Heart right ventricle (tissue), 16 donors: Measurements from ENCODE around the gene FBXO11. TPM values are rescaled to one million over a fixed set of nuclear protein-coding genes. Genes with fewer than 3 reads are reported as not detected.
"Not testable (repeated sequence)": the region's sequence is repeated elsewhere in the genome, so short reads cannot be mapped to it uniquely, and the experiment has no call there.

Experiments used
- ATAC-seq, 8 donors: fragments of 200-7000 bp; cut with Tn5 transposase; one replicate each; pipeline ENCODE4 v1.9.1; 2020; ENCODE audit warnings: mild to moderate bottlenecking in 8 of 8, moderate library complexity in 8 of 8, moderate number of reproducible peaks in 1 of 8
- DNase-seq, 2 donors: peaks; one replicate each; pipeline ENCODE4 v3.0.0-alpha.2; 2020
- H3K27ac ChIP-seq, 10 donors: fragments of 200-600 bp; sonication (generic) in 2 of 10; one replicate each; pipeline versions ENCODE4 v1.5.0 to v1.8.0; 2020 to 2022; ENCODE audit warnings: mild to moderate bottlenecking in 3 of 10
- H3K27me3 ChIP-seq, 7 donors: fragments of 200-600 bp; one replicate each; pipeline ENCODE4 v1.8.0; 2021 to 2022; ENCODE audit warnings: mild to moderate bottlenecking in 2 of 7
- H3K36me3 ChIP-seq, 9 donors: fragments of 200-600 bp; sonication (generic) in 1 of 9; one replicate each; pipeline versions ENCODE4 v1.5.0 to v1.8.0; 2020 to 2022; ENCODE audit warnings: mild to moderate bottlenecking in 2 of 9
- H3K4me1 ChIP-seq, 9 donors: fragments of 200-600 bp; sonication (generic) in 1 of 9; one replicate each; pipeline versions ENCODE4 v1.5.0 to v1.8.0; 2020 to 2022; ENCODE audit warnings: mild to moderate bottlenecking in 4 of 9
- H3K4me3 ChIP-seq, 10 donors: fragments of 200-600 bp; sonication (generic) in 2 of 10; one replicate each; pipeline versions ENCODE4 v1.5.0 to v1.8.0; 2020 to 2022; ENCODE audit warnings: mild to moderate bottlenecking in 7 of 10, moderate library complexity in 2 of 10
- H3K9me3 ChIP-seq, 11 donors: fragments of 200-600 bp in 10 of 11; sonication (generic) in 2 of 11; one replicate each; pipeline versions ENCODE4 v1.5.0 to v1.8.0; 2013 to 2022; ENCODE audit warnings: mild to moderate bottlenecking in 2 of 11, control low read depth in 1 of 11, moderate library complexity in 1 of 11
- CTCF ChIP-seq, 9 donors: fragments of 200-600 bp; sonication (generic) in 2 of 9; IDR thresholded peaks; one replicate each; pipeline versions ENCODE4 v1.5.0 to v1.8.0; 2021 to 2022; ENCODE audit warnings: antibody characterized with exemption in 9 of 9, mild to moderate bottlenecking in 5 of 9, moderate library complexity in 1 of 9
- WGBS, 2 donors: extraction: QIAGEN DNeasy Blood & Tissue Kit; methylation state at CpG; one replicate each; pipeline ENCODE4 v1.1.7; 2013; ENCODE audit warnings: inconsistent platforms in 1 of 2; 5-methylcytosine and 5-hydroxymethylcytosine counted together
- intact Hi-C, 10 donors: fragments of 100-400 bp; cut with DNase I; formaldehyde crosslinking; loops; one replicate each; pipeline versions ENCODE4 v1.11.1 to v1.14.2; 2022
- polyA plus RNA-seq, 2 donors: library from polyadenylated mRNA; stranded (reverse); fragments of 200-250 nt; gene quantifications; one replicate each; pipeline ENCODE4 v1.2.3, GENCODE V29; 2013
- total RNA-seq, 10 donors: library from RNA; stranded (reverse); fragmentation: NEBNext Ultra II Directional in 3 of 10; extraction: Animal tissue kit (Norgen Biotek cat#: 25700) in 3 of 10; gene quantifications; one replicate each; pipeline versions ENCODE4 v1.2.1 to v1.2.4, GENCODE V29; 2021 to 2023
- donor health status: Arrhythmogenic right ventricular cardiomyopathy.
- donor health status: ischemic (EF 13 %, LVEDD 7.1; RV severe dilation, severe dysfunction).
- donor health status: healthy with polysubstance abuse.
- donor health status: DM: no; HTN: yes; CAD: no.
- donor health status: DM: no; HTN: no; CAD: no.
- donor health status: ischemic (EF 25% LVEDD 6.9; RV normal size, moderate dysfunction).
- donor health status: ischemic (EF 25% LVEDD 5.7; RV mildly dilated, moderate dysfunction).
- donor health status: healthy.
- donor health status: DM: yes; HTN: yes; CAD: no.
- donor health status: Ischemic cardiomyopathy.
- donor health status: ischemic (EF 35%, LVEDD 5.7; RV mildly dilated, moderate dysfunction).
- donor health status: nonischemic (EF 11% LVEDD 7.7; RV severe dilation, severe dysfunction).
- donor health status: DM: yes; HTN: yes; CAD: no.
- donor health status: PGD.
- donor health status: ischemic (EF 29% LVEDD 5.4; RV normal size, mild dysfunction).
- donor health status: nonischemic (EF 23%, LVEDD 6.1; RV moderate dilation, normal function).

The FBXO11 gene
- total and polyA plus RNA-seq, 12 donors = 15.7 to 48.2 (median 36.9) TPM

- Histone ChIP-seq H3K4me1 (no peaks in the 10 kb centered on the region), H3K4me3 (no peak overlapping the region), H3K27me3 (no peaks in the 10 kb centered on the region), H3K36me3 (no peaks in the 10 kb centered on the region), H3K27ac (peak overlapping the region in 1 of 10 donors; percentile 39), H3K9me3 (no peaks in the 10 kb centered on the region)
- no peak for DNase-seq
- no peak for ATAC-seq
- no peak for TF ChIP-seq CTCF (IDR thresholded peaks at IDR 0.05)
- 81 to 86% methylated on average over 3 of the region's 3 CpGs for WGBS, 2 donors
- intact Hi-C loops = no loop called here
Measured at GRCh38 chr2:47918043-47918442, 11.7 kb upstream of the FBXO11 start.

- Histone ChIP-seq H3K27ac (peak overlapping the region in 1 of 10 donors; percentile 39), H3K27me3 (no peaks in the 10 kb centered on the region), H3K4me1 (no peaks in the 10 kb centered on the region), H3K4me3 (no peak overlapping the region), H3K36me3 (no peaks in the 10 kb centered on the region), H3K9me3 (no peaks in the 10 kb centered on the region)
- intact Hi-C loops = no loop called here
- DNase-seq (no peak), ATAC-seq (no peak)
- WGBS, 2 donors = 91 to 93% methylated on average over 3 of the region's 3 CpGs
- TF ChIP-seq CTCF (IDR thresholded peaks at IDR 0.05) = no peak
Measured at GRCh38 chr2:47917276-47917961, 11.1 kb upstream of the FBXO11 start.

GRCh38 chr2:47916412-47916811 is 10.1 kb upstream of the FBXO11 start:
- DNase-seq (no peak), ATAC-seq (no peak)
- intact Hi-C loops = no loop called here
- H3K4me3 ChIP-seq = no peak overlapping the region
- H3K4me1 ChIP-seq = no peaks in the 10 kb centered on the region
- H3K27me3 ChIP-seq = no peaks in the 10 kb centered on the region
- no peak for TF ChIP-seq CTCF (IDR thresholded peaks at IDR 0.05)
- no peaks in the 10 kb centered on the region for H3K36me3 ChIP-seq
- H3K9me3 ChIP-seq = no peaks in the 10 kb centered on the region
- H3K27ac ChIP-seq = no peak overlapping the region
- 73 to 84% methylated on average over 1 of the region's 1 CpG for WGBS, 2 donors

- ATAC-seq, H3K36me3 ChIP-seq, H3K4me3 ChIP-seq, H3K27ac ChIP-seq, H3K27me3 ChIP-seq, H3K4me1 ChIP-seq, DNase-seq, intact Hi-C loops, H3K9me3 ChIP-seq: not testable (repeated sequence)
- WGBS, 2 donors = 90 to 97% methylated on average over 4 of the region's 4 CpGs
Measured at GRCh38 chr2:47910662-47911061, 4.4 kb upstream of the FBXO11 start.

- intact Hi-C loops = loop anchor here in 9 of 10 donors (5.0 to 10.0 kb wide), 11 partner anchors 41 to 526 kb away; partner anchors contain the start of gene MSH6 (in 4 of the 9)
- no peaks in the 10 kb centered on the region for H3K36me3 ChIP-seq
- no peak for DNase-seq
- no peak overlapping the region for H3K27ac ChIP-seq
- no peak for TF ChIP-seq CTCF (IDR thresholded peaks at IDR 0.05)
- ATAC-seq = no peak
- H3K9me3 ChIP-seq = no peaks in the 10 kb centered on the region
- H3K4me3 ChIP-seq = no peak overlapping the region
- WGBS, 2 donors = 85 to 87% methylated on average over 5 of the region's 5 CpGs
- no peaks in the 10 kb centered on the region for H3K27me3 ChIP-seq
- H3K4me1 ChIP-seq = peaks cover 0 to 12% (median 7%) of the 10 kb centered on the region in 9 donors
Measured at GRCh38 chr2:47908682-47909081, 2.4 kb upstream of the FBXO11 start.
